Neural cell (in vitro differentiated cells): ENCODE data around the gene ZNF644.

ENCODE experiments used
- CTCF ChIP-seq: fragments of 450-650 bp; IDR thresholded peaks from 2 replicates; pipeline ENCODE4 v1.5.1; 2014; ENCODE audit warnings: antibody characterized with exemption, mild to moderate bottlenecking, moderate library complexity; ENCODE audit not compliant: poor library complexity, severe bottlenecking
- EP300 ChIP-seq: fragments of 450-650 bp; conservative IDR thresholded peaks from 2 replicates; pipeline ENCODE4 v1.6.1; 2014; ENCODE audit warnings: antibody characterized with exemption, mild to moderate bottlenecking, moderate library complexity; ENCODE audit not compliant: poor library complexity, severe bottlenecking
- EZH2 ChIP-seq: fragments of 200-600, 300-800 bp; shearing (Covaris generic), sonication (generic); IDR thresholded peaks from 2 replicates; pipeline ENCODE4 v1.6.1; 2014; ENCODE audit warnings: antibody characterized with exemption, low read length, borderline replicate concordance, mild to moderate bottlenecking; ENCODE audit not compliant: insufficient read depth, poor library complexity, severe bottlenecking
- MXI1 ChIP-seq: fragments of 450-650 bp; conservative IDR thresholded peaks from 2 replicates; pipeline ENCODE4 v1.6.1; 2014; ENCODE audit warnings: antibody characterized with exemption, mild to moderate bottlenecking; ENCODE audit not compliant: poor library complexity, severe bottlenecking
- POLR2AphosphoS5 ChIP-seq: IDR thresholded peaks from 2 replicates; pipeline ENCODE4 v1.6.1; 2012
- RAD21 ChIP-seq: fragments of 450-650 bp; conservative IDR thresholded peaks from 2 replicates; pipeline ENCODE4 v1.6.1; 2014; ENCODE audit warnings: antibody characterized with exemption, mild to moderate bottlenecking, moderate library complexity
- REST ChIP-seq: IDR thresholded peaks from 2 replicates; pipeline ENCODE4 v1.6.1; 2012; ENCODE audit warnings: borderline replicate concordance
- SMC3 ChIP-seq: fragments of 450-650 bp; conservative IDR thresholded peaks from 2 replicates; pipeline ENCODE4 v1.6.1; 2014; ENCODE audit warnings: antibody characterized with exemption, mild to moderate bottlenecking, moderate library complexity; ENCODE audit not compliant: poor library complexity
- TAF1 ChIP-seq: IDR thresholded peaks from 2 replicates; pipeline ENCODE4 v1.6.1; 2012; ENCODE audit warnings: low read depth

GRCh38 chr1:91020486-91020885 is 1.3 kb downstream of the ZNF644 start:
- no peak for TF ChIP-seq EP300
- TF ChIP-seq CTCF = no peak
- no peak for TF ChIP-seq POLR2AphosphoS5
- no peak for TF ChIP-seq REST
- TF ChIP-seq MXI1 = no peak
- TF ChIP-seq EZH2 = no peak
- no peak for TF ChIP-seq SMC3
- TF ChIP-seq RAD21 = no peak
- no peak for TF ChIP-seq TAF1
